Caco-2 (cell line): Measurements from ENCODE around the gene SDHB. TPM values are rescaled to one million over a fixed set of nuclear protein-coding genes. Genes with fewer than 3 reads are reported as not detected.

Experiments used
- BruUV-seq: library from RNA; stranded (reverse); fragments of 400-500 nt; replicated peaks from 2 replicates; lab custom pipeline; 2021; lab: Mats Ljungman, UMichigan
- CTCF ChIA-PET: fragments of 300-600 bp; sonication (Branson Sonifier 250); formaldehyde crosslinking; loops from one replicate; lab custom pipeline; 2022; ENCODE audit warnings: antibody characterized with exemption; lab: Charles Lee
- POLR2A ChIA-PET: fragments of 300-600 bp; sonication (Branson Sonifier 250); formaldehyde crosslinking; loops from one replicate; lab custom pipeline; 2022; ENCODE audit warnings: antibody characterized with exemption; lab: Charles Lee
- DNase-seq, 2 experiments: peaks; one replicate each; pipeline versions ENCODE4 v3.0.0 to v3.0.0-alpha.2; 2020 to 2022
- H3K27me3 ChIP-seq: replicated peaks from 2 replicates; pipeline ENCODE4 v1.6.0; 2011; ENCODE audit warnings: low read length; ENCODE audit not compliant: control insufficient read depth, insufficient read depth
- H3K36me3 ChIP-seq: 2 replicates; pipeline ENCODE4 v1.5.1; 2011; ENCODE audit warnings: low read length; ENCODE audit not compliant: control insufficient read depth, insufficient read depth
- H3K4me1 ChIP-seq: fragments of 250-450 bp; sonication (Bioruptor Pico); 2 replicates; pipeline ENCODE4 v1.5.1; 2020; ENCODE audit warnings: mild to moderate bottlenecking
- H3K4me3 ChIP-seq: 2 replicates; pipeline ENCODE4 v1.5.1; 2011; ENCODE audit warnings: low read depth, mild to moderate bottlenecking, control low read depth, low read length
- H3K9me3 ChIP-seq: fragments of 250-450 bp; sonication (Bioruptor Pico); 2 replicates; pipeline ENCODE4 v1.5.1; 2020; ENCODE audit warnings: mild to moderate bottlenecking, moderate library complexity
- H3K27ac Mint-ChIP-seq: one replicate; pipeline ENCODE4 v1.8.0; 2022; ENCODE audit warnings: mixed read lengths; ENCODE audit not compliant: unreplicated experiment
- H3K27me3 Mint-ChIP-seq: one replicate; pipeline ENCODE4 v1.8.0; 2022; ENCODE audit warnings: mixed read lengths; ENCODE audit not compliant: insufficient read depth, unreplicated experiment
- H3K36me3 Mint-ChIP-seq: one replicate; pipeline ENCODE4 v1.8.0; 2022; ENCODE audit warnings: mild to moderate bottlenecking, mixed read lengths; ENCODE audit not compliant: insufficient read depth, unreplicated experiment
- H3K4me1 Mint-ChIP-seq: one replicate; pipeline ENCODE4 v1.8.0; 2022; ENCODE audit warnings: low read depth, mixed read lengths; ENCODE audit not compliant: unreplicated experiment
- H3K4me3 Mint-ChIP-seq: one replicate; pipeline ENCODE4 v1.8.0; 2022; ENCODE audit warnings: mild to moderate bottlenecking, moderate library complexity, mixed read lengths; ENCODE audit not compliant: unreplicated experiment
- H3K9me3 Mint-ChIP-seq: one replicate; pipeline ENCODE4 v1.8.0; 2022; ENCODE audit warnings: mixed read lengths; ENCODE audit not compliant: unreplicated experiment
- intact Hi-C: fragments of 100-400 bp; cut with micrococcal nuclease; formaldehyde crosslinking; loops from one replicate; pipeline ENCODE4 v1.10.0; 2022; ENCODE audit not compliant: unreplicated experiment
- total RNA-seq: library from RNA; stranded (reverse); gene quantifications from 2 replicates; pipeline ENCODE4 v1.2.3, GENCODE V29; 2022
- TF ChIP-seq, protein P1 (sequence below), 2 experiments: fragments of 200-600 bp in 1 of 2; IDR thresholded peaks; 1 replicate in 1 of 2; 2 replicates in 1 of 2; pipeline versions ENCODE4 v1.5.1 to v1.8.0; 2011 to 2022; ENCODE audit warnings: antibody characterized with exemption in 1 of 2, control low read depth in 1 of 2, inconsistent platforms in 1 of 2, low read depth in 1 of 2, low read length in 1 of 2, mild to moderate bottlenecking in 1 of 2, moderate library complexity in 1 of 2; ENCODE audit not compliant: insufficient read depth in 1 of 2, severe bottlenecking in 1 of 2, unreplicated experiment in 1 of 2

Gene SDHB
- total RNA-seq, 1 experiment from 2014 or later, result 91.5 TPM

DNA sequence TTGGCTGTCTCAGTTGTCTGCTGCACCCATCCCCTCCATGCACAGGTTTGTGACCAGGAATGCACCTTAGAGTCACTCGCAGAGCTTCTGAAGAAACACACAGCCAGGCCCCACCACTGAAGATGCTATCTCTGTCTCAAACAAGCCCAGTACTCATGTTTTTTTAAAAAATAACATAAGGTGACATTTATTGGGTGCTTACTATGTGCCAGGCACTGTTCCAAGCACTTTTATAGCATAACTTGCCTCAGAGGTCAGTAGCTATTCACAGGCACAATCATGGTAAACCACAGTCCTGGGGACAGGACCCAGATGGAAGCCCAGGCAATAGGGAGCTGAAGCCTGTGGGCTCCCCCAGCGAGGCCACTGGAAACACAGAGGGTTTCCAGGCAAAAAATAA lies 33.3 kb downstream of the SDHB start:
- Mint-ChIP-seq H3K27me3 (no peaks in the 10 kb centered on the region), H3K9me3 (no peaks in the 10 kb centered on the region), H3K4me3 (no peak overlapping the region), H3K27ac (no peak overlapping the region), H3K36me3 (peaks cover 41% of the 10 kb centered on the region), H3K4me1 (no peaks in the 10 kb centered on the region)
- TF ChIP-seq, protein P1, sequence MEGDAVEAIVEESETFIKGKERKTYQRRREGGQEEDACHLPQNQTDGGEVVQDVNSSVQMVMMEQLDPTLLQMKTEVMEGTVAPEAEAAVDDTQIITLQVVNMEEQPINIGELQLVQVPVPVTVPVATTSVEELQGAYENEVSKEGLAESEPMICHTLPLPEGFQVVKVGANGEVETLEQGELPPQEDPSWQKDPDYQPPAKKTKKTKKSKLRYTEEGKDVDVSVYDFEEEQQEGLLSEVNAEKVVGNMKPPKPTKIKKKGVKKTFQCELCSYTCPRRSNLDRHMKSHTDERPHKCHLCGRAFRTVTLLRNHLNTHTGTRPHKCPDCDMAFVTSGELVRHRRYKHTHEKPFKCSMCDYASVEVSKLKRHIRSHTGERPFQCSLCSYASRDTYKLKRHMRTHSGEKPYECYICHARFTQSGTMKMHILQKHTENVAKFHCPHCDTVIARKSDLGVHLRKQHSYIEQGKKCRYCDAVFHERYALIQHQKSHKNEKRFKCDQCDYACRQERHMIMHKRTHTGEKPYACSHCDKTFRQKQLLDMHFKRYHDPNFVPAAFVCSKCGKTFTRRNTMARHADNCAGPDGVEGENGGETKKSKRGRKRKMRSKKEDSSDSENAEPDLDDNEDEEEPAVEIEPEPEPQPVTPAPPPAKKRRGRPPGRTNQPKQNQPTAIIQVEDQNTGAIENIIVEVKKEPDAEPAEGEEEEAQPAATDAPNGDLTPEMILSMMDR (IDR thresholded peaks at IDR 0.05; ENCODE audit: insufficient read depth in 1 of 2, low read depth in 1 of 2, low read length in 1 of 2, severe bottlenecking in 1 of 2, unreplicated experiment in 1 of 2), result no peak
- CTCF ChIA-PET, result no interaction called here
- Histone ChIP-seq H3K9me3 (no peaks in the 10 kb centered on the region), H3K4me1 (peaks cover 10% of the 10 kb centered on the region), H3K27me3 (no peaks in the 10 kb centered on the region), H3K36me3 (peaks cover 1% of the 10 kb centered on the region), H3K4me3 (no peak overlapping the region)
- no TSS peak for BruUV-seq
- DNase-seq, result no peak
- POLR2A ChIA-PET, result no interaction called here
- intact Hi-C loops, result no loop called here

DNA sequence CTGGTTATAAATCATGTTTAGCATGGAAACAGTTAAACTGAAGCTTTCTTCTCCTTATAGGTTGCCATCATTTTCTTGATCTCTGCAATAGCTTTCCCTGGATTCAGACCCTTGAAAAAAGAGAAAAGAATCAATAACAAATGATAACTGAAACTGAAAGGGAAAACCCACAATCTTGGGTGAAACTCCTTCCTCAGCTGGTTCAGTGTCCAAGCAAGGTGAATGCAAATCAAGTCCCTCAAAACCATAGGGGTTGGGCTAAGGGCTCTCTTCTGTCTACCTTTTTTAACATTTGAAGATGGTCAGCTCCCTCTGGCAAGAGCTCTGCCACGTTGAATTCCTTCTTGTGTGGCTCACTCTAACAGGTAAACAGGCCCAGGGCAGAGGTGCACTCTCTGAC lies 35.0 kb downstream of the SDHB start:
- no peak overlapping the region for H3K27ac Mint-ChIP-seq
- ChIA-PET CTCF (no interaction called here), POLR2A (no interaction called here)
- H3K36me3 Mint-ChIP-seq, result peaks cover 29% of the 10 kb centered on the region
- no peaks in the 10 kb centered on the region for H3K9me3 Mint-ChIP-seq
- DNase-seq, result no peak
- Histone ChIP-seq H3K9me3 (no peaks in the 10 kb centered on the region), H3K4me1 (peaks cover 18% of the 10 kb centered on the region), H3K36me3 (peaks cover 1% of the 10 kb centered on the region), H3K4me3 (no peak overlapping the region), H3K27me3 (no peaks in the 10 kb centered on the region)
- no TSS peak for BruUV-seq
- no peak overlapping the region for H3K4me3 Mint-ChIP-seq
- intact Hi-C loops, result no loop called here
- H3K27me3 Mint-ChIP-seq, result no peaks in the 10 kb centered on the region
- TF ChIP-seq, protein P1 (IDR thresholded peaks at IDR 0.05; ENCODE audit: insufficient read depth in 1 of 2, low read depth in 1 of 2, low read length in 1 of 2, severe bottlenecking in 1 of 2, unreplicated experiment in 1 of 2), result no peak
- H3K4me1 Mint-ChIP-seq, result no peaks in the 10 kb centered on the region

DNA sequence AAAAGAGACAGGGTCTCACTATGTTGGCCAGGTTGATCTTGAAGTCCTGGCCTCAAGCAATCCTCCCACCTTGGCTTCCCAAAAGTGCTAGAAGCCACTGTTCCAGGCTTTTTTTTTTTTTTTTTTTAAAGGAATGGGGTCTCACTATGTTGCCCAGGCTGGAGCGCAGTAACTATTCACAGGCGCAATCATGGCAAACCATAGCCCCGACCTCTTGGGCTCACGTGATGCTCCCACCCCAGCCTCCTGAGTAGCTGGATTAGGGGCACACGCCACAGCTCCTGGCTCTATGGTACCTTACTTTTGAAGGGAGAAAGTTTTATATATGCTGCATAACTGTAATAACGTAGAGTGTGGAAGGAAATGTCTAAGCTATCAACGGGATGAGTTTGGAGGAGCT lies 36.4 kb downstream of the SDHB start:
- Mint-ChIP-seq H3K4me1 (peaks cover 5% of the 10 kb centered on the region), H3K4me3 (no peak overlapping the region), H3K27ac (no peak overlapping the region), H3K36me3 (peaks cover 25% of the 10 kb centered on the region), H3K9me3 (no peaks in the 10 kb centered on the region), H3K27me3 (no peaks in the 10 kb centered on the region)
- H3K9me3 ChIP-seq, result no peaks in the 10 kb centered on the region
- H3K4me1 ChIP-seq, result peaks cover 22% of the 10 kb centered on the region
- H3K36me3 ChIP-seq, result no peaks in the 10 kb centered on the region; the same call in none of the 2 replicates
- intact Hi-C loops, result no loop called here
- BruUV-seq, result no TSS peak
- no peak overlapping the region for H3K4me3 ChIP-seq
- peak in 1 of 2 experiments; percentile 7 for DNase-seq
- H3K27me3 ChIP-seq, result no peaks in the 10 kb centered on the region
- ChIA-PET POLR2A (interaction anchor here (0.6 kb wide), 1 partner anchor 421 kb away, joined by 8 read pairs; no protein-coding TSS in a partner anchor), CTCF (no interaction called here)
- TF ChIP-seq, protein P1 (IDR thresholded peaks at IDR 0.05; ENCODE audit: insufficient read depth in 1 of 2, low read depth in 1 of 2, low read length in 1 of 2, severe bottlenecking in 1 of 2, unreplicated experiment in 1 of 2), result no peak
